Measurements from ENCODE around the gene CCL2.
A peak's percentile ranks its signal among the peaks of the same experiment; 100 is the strongest.

The CCL2 gene

GRCh38 chr17:34254651-34255380 is at the start of gene CCL2:
TSS of gene CCL2 (plus strand) at chr17:34255285. CDS start at chr17:34255350, 65 bp downstream.
- DNase-seq (ENCODE audit: low read depth, low spot score) = peak; percentile 71
- no peak for TF ChIP-seq CTCF (IDR thresholded peaks at IDR 0.05; ENCODE audit: low read depth, low read length)
- peak within 1 kb of the TSS; percentile 38 for H3K4me3 ChIP-seq (ENCODE audit: low read depth, low read length)
- in situ Hi-C loops (cut with HindIII; ENCODE audit: low sequenced_read_pairs) = no loop called here

- DNase-seq (ENCODE audit: low read depth, low spot score) = no peak
- no peak for TF ChIP-seq CTCF (IDR thresholded peaks at IDR 0.05; ENCODE audit: low read depth, low read length)
- in situ Hi-C loops (cut with HindIII; ENCODE audit: low sequenced_read_pairs) = no loop called here
- no peak overlapping the region for H3K4me3 ChIP-seq (ENCODE audit: low read depth, low read length)
Measured at GRCh38 chr17:34205401-34205800, 49.7 kb upstream of the CCL2 start.

- no peak for TF ChIP-seq CTCF (IDR thresholded peaks at IDR 0.05; ENCODE audit: low read depth, low read length)
- in situ Hi-C loops (cut with HindIII; ENCODE audit: low sequenced_read_pairs) = no loop called here
- no peak for DNase-seq (ENCODE audit: low read depth, low spot score)
- no peak overlapping the region for H3K4me3 ChIP-seq (ENCODE audit: low read depth, low read length)
Measured at GRCh38 chr17:34206569-34206968, 48.5 kb upstream of the CCL2 start.

GRCh38 chr17:34207572-34207971 is 47.5 kb upstream of the CCL2 start:
- in situ Hi-C loops (cut with HindIII; ENCODE audit: low sequenced_read_pairs) = no loop called here
- TF ChIP-seq CTCF (IDR thresholded peaks at IDR 0.05; ENCODE audit: low read depth, low read length) = no peak
- no peak for DNase-seq (ENCODE audit: low read depth, low spot score)

DNA sequence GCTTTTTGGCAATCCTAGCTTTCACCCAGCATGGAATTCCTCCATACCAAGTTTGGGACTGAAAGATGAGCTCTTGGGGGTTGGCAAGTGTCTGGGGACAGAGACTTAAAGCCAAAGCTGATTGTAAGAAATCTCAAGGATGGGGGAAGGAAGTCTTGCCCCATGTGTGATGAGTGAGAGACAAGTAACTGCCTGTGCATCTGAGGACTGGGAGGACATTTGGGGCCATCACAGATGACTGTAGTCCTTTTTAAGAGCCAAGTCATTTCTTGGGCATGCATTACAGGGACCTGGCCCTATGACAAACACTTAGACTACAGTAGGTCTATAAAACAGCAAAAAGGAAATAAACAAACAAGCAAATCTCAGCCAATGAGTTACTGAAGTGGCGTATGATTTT is 36.3 kb upstream of the CCL2 start:
- no peak for TF ChIP-seq CTCF (IDR thresholded peaks at IDR 0.05; ENCODE audit: low read depth, low read length)
- in situ Hi-C loops (cut with HindIII; ENCODE audit: low sequenced_read_pairs) = no loop called here
- no peak overlapping the region for H3K4me3 ChIP-seq (ENCODE audit: low read depth, low read length)
- no peak for DNase-seq (ENCODE audit: low read depth, low spot score)

More at GRCh38 chr17:34207572-34207971, 47.5 kb upstream of the CCL2 start:
- no peak overlapping the region for H3K4me3 ChIP-seq (ENCODE audit: low read depth, low read length)

DNA sequence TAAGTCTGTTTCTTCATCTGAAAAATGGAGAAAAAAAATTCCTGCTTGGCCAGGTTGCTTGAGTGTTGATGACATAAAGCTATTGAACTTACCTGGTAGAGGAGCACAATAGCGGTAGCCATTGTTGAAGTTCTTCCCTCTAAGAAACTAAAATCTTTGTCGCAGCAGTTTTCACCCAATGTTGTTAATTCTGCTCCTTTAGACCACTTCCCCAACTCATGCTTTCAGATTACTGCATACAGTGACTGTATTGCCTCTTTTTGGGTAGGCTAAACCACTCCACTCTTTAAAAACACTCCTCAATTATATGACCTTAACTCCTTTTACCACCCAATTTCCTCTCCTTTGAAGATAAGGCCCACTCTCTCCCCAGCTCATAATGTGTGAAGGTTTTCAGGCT is 35.7 kb upstream of the CCL2 start:
- DNase-seq (ENCODE audit: low read depth, low spot score) = no peak
- no peak for TF ChIP-seq CTCF (IDR thresholded peaks at IDR 0.05; ENCODE audit: low read depth, low read length)
- no peak overlapping the region for H3K4me3 ChIP-seq (ENCODE audit: low read depth, low read length)
- in situ Hi-C loops (cut with HindIII; ENCODE audit: low sequenced_read_pairs) = no loop called here
